NK-92 (cell line): Measurements from ENCODE around the gene PIK3AP1.

Experiments used
- DNase-seq: peaks from one replicate; lab custom pipeline; 2025; ENCODE audit not compliant: unreplicated experiment; lab: John Stamatoyannopoulos, UW

The PIK3AP1 gene

GRCh38 chr10:96612055-96612830, 108.1 kb downstream of the PIK3AP1 start:
- DNase-seq, result no peak

- no peak for DNase-seq
Measured at GRCh38 chr10:96610817-96611216, 109.5 kb downstream of the PIK3AP1 start.

GRCh38 chr10:96609510-96609909, 110.8 kb downstream of the PIK3AP1 start:
- no peak for DNase-seq

- no peak for DNase-seq
Measured at GRCh38 chr10:96608805-96609204, 111.5 kb downstream of the PIK3AP1 start.

GRCh38 chr10:96608262-96608661, 112.1 kb downstream of the PIK3AP1 start:
- DNase-seq, result no peak

GRCh38 chr10:96606946-96607345, 113.4 kb downstream of the PIK3AP1 start:
- no peak for DNase-seq

- no peak for DNase-seq
Measured at GRCh38 chr10:96606216-96606615, 114.1 kb downstream of the PIK3AP1 start.

- no peak for DNase-seq
Measured at GRCh38 chr10:96600337-96600736, 120.0 kb downstream of the PIK3AP1 start.

- no peak for DNase-seq
Measured at GRCh38 chr10:96598846-96599245, 121.5 kb downstream of the PIK3AP1 start.

- no peak for DNase-seq
Measured at GRCh38 chr10:96596422-96597407, 123.6 kb downstream of the PIK3AP1 start.

GRCh38 chr10:96595741-96596140, 124.6 kb downstream of the PIK3AP1 start:
- no peak for DNase-seq

- no peak for DNase-seq
Measured at GRCh38 chr10:96591946-96592345, 128.4 kb downstream of the PIK3AP1 start.

- no peak for DNase-seq
Measured at GRCh38 chr10:96588616-96589419, 131.5 kb downstream of the PIK3AP1 start.

- DNase-seq, result no peak
Measured at GRCh38 chr10:96588060-96588554, 132.2 kb downstream of the PIK3AP1 start.

GRCh38 chr10:96587264-96588059, 132.9 kb downstream of the PIK3AP1 start:
- no peak for DNase-seq

GRCh38 chr10:96586419-96587263, 133.7 kb downstream of the PIK3AP1 start, which contains the start of gene TM9SF3:
Gene TM9SF3, minus strand, starts transcription at chr10:96587012. Its CDS starts 177 bp downstream, at chr10:96586835.
- DNase-seq, result peak; percentile 56

- no peak for DNase-seq
Measured at GRCh38 chr10:96585736-96586418, 134.4 kb downstream of the PIK3AP1 start.

GRCh38 chr10:96584474-96584873, 135.8 kb downstream of the PIK3AP1 start:
- DNase-seq, result no peak
